ENCODE measurements around the gene FOXA2.

DNA sequence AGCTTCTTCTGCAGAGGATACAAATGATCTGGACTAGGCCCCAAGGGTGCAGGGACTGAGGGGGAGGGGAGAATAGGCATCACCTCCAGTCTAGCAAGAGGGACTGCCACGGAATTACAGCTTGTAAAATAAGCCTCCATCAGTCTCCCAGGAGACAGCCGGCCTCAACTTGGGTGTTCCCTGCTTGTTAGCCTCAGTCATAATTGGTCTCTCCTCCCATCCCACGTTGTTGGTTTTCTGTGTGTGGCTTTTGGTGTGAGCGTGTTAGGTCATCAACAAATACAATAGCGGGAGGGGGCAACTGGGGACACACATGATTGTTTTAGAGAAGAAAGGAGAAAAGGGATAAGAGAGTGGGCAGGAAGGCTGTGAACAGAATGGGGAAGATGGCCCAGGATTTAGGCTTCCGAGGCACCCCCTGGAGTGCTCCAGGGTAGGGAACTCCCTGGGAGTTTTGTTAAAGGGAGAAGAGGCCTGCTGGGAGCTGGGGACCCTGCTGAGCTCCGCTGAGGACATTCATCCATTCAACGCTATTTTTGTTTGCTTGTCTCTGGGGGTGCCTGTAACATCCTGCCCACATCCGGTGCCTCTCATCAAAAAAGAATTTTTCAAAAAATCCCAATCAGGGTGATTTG is 9.2 kb downstream of the FOXA2 start:
- no peak for TF ChIP-seq CTCF (IDR thresholded peaks at IDR 0.05)
- no peak for TF ChIP-seq EP300 (IDR thresholded peaks at IDR 0.05)
- TF ChIP-seq POLR2AphosphoS5 (IDR thresholded peaks at IDR 0.05) = no peak

All from esophagus muscularis mucosa (tissue), 4 donors.